GM21367 (cell line): ENCODE data around the gene MAP3K14.
"Not testable (repeated sequence)": the region's sequence is repeated elsewhere in the genome, so short reads cannot be mapped to it uniquely, and the experiment has no call there.

Source experiments
- ATAC-seq: cut with Tn5 transposase; IDR thresholded peaks from one replicate; pipeline ENCODE4 v1.9.1; 2021; ENCODE audit not compliant: unreplicated experiment

MAP3K14 gene

GRCh38 chr17:45302220-45302619 lies 14.6 kb downstream of the MAP3K14 start:
- ATAC-seq, result not testable (repeated sequence)

- no peak for ATAC-seq
Observed at GRCh38 chr17:45301674-45302073, 15.1 kb downstream of the MAP3K14 start.

GRCh38 chr17:45300060-45300751 lies 16.6 kb downstream of the MAP3K14 start:
- ATAC-seq, result no peak

- no peak for ATAC-seq
Observed at GRCh38 chr17:45299361-45299760, 17.5 kb downstream of the MAP3K14 start.

GRCh38 chr17:45298546-45299285 lies 18.1 kb downstream of the MAP3K14 start:
- no peak for ATAC-seq

- ATAC-seq, result no peak
Observed at GRCh38 chr17:45296833-45297124, 20.0 kb downstream of the MAP3K14 start.

- ATAC-seq, result no peak
Observed at GRCh38 chr17:45296003-45296832, 20.6 kb downstream of the MAP3K14 start.

GRCh38 chr17:45294506-45294905 lies 22.3 kb downstream of the MAP3K14 start:
- no peak for ATAC-seq

GRCh38 chr17:45293413-45294211 lies 23.2 kb downstream of the MAP3K14 start:
- ATAC-seq, result no peak

GRCh38 chr17:45292696-45293412 lies 24.0 kb downstream of the MAP3K14 start:
- no peak for ATAC-seq

- no peak for ATAC-seq
Observed at GRCh38 chr17:45291171-45291805, 25.5 kb downstream of the MAP3K14 start.

- ATAC-seq, result no peak
Observed at GRCh38 chr17:45290269-45290765, 26.5 kb downstream of the MAP3K14 start.

- no peak for ATAC-seq
Observed at GRCh38 chr17:45289301-45290268, 27.2 kb downstream of the MAP3K14 start.

GRCh38 chr17:45288825-45289224 lies 28.0 kb downstream of the MAP3K14 start:
- ATAC-seq, result no peak

GRCh38 chr17:45287526-45288500 lies 29.0 kb downstream of the MAP3K14 start:
- no peak for ATAC-seq

- ATAC-seq, result no peak
Observed at GRCh38 chr17:45286286-45286685, 30.5 kb downstream of the MAP3K14 start.
